Stimulated activated CD4-positive, alpha-beta T cell treated with anti-CD3 and anti-CD28 coated beads, Interleukin-15, amount 100 ng/mL, for 24 hours (primary cell): ENCODE results near the gene STIM1.
A peak's percentile ranks its signal among the peaks of the same experiment; 100 is the strongest.

ENCODE experiments used
- DNase-seq: peaks from one replicate; pipeline ENCODE4 v3.0.0-alpha.2; 2020

STIM1 gene

DNA sequence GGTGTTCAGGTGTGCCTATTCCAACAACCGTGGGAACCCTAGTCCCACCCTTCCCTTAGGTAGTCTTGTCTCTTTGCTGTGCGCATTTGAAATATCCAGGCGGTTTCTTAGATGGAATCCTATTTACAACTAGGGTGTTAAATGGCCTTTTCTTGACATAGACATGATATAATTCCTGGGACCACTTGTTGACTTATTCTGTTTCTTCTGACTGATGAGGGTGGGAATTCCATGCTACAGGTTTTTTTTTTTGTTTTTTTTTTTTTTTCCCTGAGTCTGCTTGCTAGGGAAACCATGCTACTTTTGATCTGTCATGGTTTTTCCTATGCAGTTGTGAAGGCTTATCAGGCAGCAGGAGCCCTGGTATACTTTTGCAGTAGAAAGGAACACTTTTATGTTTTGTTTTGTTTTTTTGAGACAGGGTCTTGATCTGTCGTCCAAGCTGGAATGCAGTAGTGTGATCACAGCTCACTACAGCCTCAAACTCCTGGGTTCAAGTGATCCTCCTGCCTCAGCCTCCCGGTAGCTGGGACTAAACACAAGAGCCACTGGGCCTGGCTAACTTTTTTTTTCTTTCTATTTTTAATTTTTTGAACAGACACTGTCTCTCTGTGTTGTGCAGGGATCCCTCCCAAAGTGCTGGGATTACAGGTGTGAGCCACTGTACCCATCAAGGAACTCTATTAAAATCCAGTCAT, 1.5 kb downstream of the STIM1 start:
- no peak for DNase-seq

DNA sequence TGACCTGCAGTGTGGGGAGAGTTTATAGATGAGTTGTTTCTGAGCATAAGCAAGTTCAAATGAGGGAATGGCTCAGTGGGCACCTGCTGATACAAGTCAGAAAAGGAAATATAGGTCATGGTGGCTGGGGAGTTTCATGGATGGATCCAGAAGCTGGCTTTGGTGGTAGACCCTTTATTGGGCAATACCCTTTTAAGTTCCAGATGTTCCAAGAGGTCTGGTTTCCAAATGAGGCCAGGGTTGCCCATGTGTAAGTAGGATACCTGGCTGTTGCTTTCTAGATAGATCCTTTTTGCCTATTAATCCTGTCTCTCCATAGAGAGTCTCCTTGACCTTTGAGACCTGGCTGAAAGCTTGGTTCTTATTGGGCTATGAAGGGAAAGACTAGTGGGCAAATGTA, 2.2 kb downstream of the STIM1 start:
- DNase-seq = no peak

DNA sequence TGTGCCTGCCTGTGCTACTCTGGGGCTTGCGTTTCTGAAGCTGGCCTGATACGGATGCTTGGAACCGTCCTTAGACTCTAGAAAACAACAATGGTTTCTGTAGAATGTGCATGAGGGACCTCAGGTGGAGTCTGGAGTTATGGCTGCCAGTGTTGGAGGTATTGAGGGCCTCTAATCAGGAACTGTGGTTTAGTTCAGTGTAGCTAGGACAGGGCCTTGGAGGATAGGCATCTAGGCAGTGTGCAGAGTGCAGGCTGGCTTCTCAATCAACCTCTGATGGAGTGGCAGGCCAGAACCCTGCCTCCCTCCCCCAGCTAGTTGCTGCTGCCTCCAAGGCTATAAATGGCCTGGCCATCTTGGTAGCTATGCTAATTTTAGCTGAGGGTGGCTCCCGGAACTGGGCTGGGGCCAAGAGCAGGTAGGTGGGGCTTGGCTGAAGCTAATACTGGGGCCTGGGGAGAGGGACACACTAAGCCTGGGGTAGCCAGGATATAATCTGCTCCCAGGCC, 4.0 kb downstream of the STIM1 start:
- peak; percentile 34 for DNase-seq

DNA sequence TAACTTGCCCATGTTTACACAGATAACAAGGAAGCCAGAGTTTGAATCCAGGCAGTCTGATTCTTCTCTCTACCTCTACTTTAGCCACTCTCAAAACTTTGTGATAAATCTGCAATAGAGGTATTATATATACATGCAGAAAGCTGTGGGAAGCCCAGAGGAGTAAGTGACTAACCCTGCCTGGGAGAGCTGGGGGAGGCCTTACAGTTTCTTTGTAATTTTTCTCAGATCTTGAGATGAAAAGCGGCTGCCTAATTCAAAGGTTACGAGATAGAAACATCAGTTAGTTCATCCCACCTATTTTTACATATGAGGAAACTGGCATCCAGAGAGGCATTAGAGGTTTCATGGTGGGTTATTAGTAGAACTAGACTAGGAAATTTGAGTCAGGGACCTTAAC, 4.9 kb downstream of the STIM1 start:
- peak; percentile 69 for DNase-seq

DNA sequence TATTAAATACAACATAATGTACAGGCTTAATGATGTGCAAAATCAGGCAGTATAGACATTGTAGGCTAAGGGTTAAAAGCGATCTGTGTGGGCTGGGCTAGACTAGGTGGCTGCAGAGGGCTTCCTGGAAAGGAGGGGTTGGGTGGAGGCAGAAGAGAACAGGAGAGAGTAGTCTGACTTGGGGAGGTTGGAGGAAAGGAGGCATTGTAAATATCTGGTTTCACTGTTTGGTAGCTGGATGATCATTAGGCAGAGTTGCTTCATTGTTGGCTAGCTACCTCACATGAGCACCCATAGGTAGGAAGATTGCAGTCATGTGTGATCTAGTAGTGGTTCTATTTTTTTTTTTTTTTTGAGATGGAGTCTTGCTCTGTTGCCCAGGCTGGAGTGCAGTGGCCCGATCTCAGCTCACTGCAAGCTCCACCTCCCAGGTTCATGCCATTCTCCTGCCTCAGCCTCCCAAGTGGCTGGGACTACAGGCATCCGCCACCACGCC, 5.5 kb downstream of the STIM1 start:
- peak; percentile 52 for DNase-seq

DNA sequence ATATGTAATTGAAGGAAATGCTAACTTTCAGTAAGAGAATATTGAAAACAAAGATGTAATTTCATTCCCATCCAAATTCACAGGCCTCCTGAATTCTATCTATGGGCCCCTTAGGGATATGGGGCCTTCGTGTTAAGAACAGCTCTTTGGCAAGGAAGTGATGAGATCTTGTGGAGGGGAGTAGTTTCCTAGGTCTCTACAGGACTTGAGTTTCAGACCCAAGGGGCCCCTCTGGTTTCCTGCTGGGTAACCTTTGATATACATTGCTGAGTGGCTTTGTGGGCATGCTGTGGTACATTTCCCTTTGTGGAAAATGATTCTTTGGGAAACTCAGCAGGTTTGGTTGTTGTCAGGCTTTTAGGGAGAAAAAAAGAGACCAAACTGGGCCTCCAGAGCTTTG, 6.2 kb downstream of the STIM1 start:
- DNase-seq = peak; percentile 51

DNA sequence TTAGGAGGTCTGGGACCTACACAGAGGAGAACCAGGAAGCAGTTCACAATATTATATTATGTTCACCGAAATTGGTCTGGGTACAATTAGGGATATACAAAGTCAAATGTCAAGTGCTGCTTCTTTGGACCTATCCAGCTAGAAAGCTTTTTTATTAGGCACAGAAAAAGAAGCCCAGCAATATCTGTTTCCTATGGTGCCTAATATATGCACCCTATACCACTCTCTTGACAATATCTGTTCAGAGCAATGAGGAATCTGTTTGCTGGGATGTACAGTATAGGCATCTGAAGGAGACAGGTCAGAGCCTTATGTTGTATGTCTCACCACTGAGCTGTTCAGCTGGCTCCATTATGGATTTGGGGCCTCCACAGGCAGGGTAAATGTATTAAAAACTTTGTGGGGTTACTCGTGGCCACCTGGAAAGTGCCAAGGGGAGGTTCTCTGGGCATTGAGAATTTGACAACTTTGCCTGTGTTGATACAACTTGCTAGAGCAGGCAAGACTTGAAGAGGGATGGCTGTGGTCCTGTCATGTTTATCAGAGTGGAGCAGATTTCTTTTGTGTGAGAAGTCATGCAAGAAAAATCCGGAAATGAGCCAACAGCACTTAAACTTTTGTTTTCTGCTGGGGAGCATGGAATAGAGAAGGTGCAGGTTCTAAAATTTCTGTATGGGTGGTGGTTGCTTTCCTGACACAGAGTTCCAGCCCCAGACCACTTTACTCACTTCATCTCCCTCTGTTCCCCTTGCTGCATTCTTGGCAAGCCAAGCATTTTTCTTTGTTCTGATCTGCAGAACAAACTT, 10.1 kb downstream of the STIM1 start:
- no peak for DNase-seq

DNA sequence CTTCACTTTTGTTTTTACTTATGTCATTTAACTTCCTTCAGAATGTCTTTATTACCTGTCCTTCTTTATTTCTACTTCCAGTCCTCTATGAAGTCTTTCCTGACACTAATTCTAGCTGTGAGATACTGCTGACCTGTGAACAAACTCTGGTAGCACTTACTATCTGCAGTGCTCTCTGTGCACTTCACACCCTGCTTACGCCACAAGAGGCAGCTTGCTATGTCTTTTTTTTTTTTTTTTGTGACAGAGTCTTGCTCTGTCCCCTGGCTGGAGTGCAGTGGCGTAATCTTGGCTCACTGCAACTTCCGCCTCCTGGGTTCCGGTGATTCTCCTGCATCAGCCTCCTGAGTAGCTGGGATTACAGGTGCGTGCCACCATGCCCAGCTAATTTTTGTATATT, 10.7 kb downstream of the STIM1 start:
- no peak for DNase-seq

DNA sequence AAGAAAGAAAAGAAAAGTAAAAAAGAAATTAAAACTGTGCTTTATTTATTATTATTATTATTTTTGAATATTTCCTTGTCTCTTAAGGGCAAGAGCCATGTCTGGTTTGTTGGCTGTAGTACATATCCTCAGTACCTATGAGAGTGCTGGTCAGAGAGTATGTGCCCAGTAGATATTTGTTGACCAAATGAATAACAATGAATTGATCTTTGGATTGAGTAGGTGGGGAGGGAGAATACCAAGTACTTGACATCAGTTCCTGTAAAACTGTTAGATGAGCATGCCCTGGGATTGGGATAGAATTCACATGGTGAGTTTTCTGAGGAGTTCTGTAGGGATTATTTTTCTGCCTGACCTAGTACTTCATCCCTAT, 11.4 kb downstream of the STIM1 start:
- DNase-seq = no peak

DNA sequence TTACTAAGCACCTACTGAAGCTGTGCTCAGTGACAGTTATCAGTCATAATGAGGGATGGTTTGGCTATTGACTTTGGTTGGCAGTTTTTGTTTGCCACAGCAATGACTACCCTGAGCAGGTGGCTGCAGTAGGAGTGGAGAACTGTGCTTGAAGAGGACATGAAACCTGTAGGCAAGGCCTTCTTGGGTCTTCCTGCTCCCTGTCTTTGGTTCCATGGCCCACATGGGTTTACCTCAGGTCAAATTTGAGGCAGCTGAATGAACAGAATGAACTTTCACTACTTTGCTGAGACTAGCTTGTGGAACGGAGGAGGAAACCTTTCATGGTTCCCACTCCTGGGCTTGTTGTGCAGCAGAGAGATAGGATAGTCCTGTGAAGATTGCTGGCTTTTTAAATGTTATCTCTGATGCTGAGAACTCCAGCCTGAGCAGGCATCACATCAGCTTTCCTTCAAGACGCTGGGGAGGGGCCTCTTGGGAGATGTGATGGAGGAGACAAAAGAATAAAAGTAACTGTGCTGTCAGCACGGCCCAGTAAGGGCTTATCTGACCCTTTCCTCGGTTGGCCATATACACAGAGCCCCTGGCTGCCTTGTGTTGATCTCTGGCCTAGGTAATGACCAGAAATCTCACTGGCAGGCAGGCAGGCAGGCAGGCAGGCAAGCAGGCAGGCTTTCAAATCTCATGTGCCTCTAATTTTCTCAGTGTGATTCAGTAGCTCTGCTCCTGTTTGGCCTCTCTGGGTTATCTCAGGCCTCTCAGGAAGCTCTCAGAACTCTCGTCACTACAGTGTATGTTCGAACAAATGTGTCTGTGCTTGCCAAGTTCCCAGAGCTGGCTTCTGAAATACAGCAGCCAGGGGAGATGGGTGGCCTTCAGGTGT, 12.0 kb downstream of the STIM1 start:
- peak; percentile 34 for DNase-seq

DNA sequence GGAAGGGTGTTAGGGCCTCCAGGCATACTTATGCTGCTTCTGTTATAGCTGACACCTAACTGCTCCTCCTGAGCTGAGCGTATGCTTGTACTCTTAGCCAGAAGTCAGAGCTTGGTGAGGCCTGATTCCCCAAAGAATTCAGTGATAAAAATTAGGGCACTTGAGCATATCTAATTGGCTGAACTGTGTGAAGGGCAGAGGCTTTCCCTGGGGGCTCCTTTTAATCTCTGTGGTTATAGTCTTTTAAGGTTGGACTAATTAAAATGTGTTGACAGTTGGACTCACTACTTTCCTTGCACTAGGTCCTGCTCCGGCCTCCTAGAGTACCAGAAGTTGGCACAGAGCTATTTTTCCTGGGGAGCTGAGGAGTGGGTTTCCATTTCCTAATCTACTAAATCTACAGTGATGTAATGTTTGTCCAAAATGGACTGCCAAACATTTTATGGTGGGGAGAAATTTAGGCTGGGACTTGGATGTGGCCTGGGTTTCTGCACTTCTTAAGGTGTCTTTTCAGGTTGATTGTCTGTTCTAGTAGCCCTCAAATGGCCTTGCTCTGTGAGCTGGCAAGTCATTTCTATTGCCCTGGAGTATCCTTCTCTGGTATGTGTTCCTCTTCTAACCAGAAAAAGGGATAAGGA, 18.4 kb downstream of the STIM1 start:
- no peak for DNase-seq

DNA sequence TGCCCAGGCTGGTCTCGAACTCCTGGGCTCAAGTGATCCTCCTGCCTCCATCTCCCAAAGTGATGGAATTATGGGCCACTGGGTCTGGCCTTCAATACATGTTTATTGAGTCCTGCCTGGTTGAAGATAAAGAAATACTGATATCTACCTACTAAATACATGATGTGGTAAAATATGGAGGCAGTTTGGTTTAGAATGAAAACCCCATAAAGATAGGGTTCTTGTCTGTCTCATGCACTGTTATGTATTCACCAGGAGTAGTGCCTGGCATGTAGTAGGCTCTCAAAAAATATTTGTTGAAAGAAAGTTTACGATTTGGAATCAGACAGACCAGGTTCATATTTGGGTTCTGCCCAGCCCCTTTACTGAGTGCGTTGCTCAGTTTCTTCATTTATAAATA, 21.1 kb downstream of the STIM1 start:
- DNase-seq = no peak

DNA sequence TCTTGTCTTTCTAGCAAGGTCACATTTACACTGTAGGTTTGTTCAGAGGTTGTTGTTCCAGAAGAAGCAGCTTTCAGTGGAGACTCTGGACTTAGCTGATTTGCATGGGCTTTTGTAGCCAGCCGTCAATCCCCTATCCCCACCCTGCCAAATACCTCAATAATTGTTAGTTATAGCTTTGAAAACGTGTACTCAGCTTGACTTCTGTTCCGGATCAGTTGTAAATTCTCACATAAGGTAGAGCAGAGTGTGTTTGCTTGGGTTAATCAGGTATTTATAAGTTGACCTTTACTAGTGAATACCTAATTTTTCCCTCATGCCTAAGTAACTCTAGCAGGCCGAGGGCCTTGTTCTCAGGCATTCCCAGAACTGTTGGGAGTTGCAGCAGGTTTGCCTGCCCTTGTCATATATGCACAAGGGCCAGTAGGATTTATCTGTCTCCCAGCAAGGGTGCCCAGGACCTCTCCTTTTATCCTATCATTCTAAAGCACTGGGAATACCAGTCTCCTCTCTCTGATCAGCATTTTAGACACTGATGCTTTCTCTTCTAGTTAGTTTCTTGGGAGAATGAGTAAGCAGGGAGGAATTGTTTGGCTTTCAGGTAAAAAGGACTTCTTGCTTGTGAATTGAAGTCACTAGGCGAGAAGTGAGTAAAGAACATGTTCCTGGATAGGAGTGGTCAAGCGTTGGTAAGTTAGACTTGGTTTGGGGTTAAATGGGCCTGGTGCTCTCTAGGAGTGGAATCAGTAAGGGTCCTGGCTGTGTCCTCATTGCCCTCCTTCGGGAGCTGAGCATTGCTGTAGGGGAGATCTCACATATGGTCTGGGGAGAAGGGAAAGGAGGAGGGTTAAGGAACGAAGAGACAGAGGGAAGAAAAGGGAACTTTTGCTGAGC, 22.1 kb downstream of the STIM1 start:
- DNase-seq = no peak

DNA sequence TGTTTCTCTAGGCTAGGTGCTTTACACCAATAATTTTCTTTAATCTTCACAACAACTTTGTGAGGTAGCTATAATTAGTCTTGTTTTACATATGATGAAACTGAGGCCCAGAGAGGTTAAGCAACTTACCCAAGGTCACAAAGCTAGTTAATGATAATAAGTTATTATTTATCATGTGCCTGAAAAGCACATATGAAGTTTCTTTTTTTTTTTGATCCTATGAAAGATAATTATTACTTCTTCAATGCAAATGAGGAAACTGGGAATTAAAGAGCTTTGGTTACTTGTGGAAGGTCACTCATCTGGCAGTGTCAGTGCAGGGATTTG, 22.8 kb downstream of the STIM1 start:
- DNase-seq = no peak

DNA sequence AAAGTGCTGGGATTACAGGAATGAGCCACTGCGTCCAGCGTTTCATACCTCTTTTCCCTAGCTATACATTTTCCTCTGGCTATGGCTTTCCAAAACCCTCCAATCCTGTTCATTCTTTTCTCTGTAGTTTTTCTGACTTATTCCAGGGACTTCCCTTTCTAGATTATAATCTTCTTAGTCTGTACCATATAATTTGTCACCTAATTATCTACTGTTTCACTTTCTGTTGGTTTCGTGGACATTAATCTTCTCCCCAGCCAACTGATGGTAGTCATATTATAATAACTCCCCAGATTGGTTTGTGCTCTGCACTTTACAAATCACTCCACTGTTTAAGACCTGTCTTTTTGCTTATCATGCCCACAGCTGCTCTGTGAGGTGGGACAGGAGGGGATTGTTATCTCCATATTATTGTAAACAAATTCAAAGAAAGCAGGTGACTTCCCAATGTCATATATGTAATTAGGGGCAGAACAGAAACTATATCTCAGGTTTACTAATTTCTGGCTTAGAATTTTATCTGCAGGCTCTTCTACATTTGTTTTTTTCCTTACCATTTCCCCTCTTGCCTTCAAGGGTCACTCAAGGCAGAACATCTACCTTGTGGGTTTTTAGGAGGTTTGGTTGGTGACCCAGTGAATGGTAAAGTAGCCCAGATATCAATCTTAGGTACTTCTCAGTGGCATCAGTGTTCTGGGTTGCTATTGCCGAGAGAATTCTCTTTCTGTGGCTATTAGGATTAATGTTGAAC, 23.9 kb downstream of the STIM1 start:
- no peak for DNase-seq

DNA sequence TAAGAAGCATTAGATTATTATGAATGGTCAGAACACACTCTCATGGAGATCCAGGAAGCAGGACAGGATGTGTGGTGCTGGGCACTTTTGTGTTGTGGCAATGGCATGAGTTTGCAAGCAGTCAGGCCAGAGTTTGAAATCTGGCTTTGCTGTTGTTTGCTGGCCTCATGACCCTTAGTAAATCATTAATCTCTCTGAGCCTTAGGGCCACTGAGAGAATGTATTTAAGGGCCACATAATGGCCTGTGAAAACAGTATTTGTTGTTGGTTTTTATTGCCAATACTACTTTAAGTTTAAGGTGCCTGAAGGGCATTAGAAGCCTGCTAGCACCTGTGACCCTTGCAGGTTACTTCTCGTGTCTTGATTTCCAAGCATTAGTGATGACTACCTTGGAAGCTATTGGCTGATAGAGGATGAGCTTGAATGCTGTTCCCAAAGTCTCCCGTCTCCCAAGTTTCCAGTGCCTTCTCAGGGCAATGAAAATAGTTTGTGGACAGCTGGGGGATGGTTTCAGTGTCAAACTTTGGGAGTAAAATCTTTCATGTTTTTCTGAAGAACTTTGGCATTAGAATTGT, 24.6 kb downstream of the STIM1 start:
- DNase-seq = no peak

DNA sequence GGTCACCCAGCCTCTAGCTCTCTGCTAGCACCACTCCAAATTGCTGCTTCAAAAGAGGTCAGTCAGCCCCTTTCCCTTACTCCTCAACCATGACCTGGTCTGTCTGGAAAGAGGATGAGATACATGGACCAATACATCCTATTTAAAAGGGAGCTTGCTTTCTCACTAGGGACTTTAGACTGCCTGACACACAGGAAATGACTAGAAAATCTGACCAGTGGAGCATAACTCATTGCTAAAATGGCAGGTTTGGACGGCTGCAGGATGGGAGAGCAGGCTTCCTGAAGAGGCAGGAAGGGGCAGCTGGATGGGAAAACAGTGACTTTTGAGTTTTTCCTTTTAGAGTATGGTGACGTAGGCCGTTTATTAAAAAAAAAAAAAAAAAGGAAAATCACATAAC, 25.3 kb downstream of the STIM1 start:
- no peak for DNase-seq

DNA sequence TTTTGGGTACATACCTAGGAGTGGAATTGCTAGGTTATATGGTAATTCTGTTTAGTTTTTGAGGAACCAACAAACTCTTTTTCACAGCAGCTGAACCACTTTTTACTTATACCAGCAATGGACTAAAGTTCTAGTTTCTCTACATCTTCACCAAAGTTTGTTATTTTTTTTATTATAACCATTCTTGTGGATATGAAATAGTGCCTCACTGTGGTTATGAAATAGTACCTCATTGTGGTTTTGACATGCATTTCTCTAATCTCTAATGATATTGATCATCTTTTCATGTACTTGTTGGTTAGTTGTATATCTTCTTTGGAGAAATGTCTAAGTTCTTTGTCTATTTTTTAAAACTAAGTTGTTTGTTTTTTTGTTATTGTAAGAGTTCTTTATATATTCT, 27.2 kb downstream of the STIM1 start:
- DNase-seq = no peak

DNA sequence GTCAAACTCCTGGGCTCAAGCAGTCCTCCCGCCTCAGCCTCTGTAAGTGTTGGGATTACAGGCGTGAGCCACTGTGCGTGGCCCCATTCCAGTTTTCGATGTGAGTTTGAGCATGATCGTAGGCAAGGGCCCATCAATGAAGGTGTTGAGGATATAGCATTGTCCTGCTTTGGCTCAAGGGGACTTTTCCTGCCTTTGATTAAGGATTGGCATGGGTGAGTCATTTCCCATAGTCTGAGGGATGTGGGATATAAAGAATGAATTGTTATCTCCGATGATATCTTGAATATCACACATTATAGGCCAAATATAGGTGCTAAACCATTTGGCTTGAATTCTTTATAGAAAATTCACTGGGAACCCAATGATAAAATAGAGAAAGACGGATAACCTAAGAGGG, 30.4 kb downstream of the STIM1 start:
- no peak for DNase-seq

DNA sequence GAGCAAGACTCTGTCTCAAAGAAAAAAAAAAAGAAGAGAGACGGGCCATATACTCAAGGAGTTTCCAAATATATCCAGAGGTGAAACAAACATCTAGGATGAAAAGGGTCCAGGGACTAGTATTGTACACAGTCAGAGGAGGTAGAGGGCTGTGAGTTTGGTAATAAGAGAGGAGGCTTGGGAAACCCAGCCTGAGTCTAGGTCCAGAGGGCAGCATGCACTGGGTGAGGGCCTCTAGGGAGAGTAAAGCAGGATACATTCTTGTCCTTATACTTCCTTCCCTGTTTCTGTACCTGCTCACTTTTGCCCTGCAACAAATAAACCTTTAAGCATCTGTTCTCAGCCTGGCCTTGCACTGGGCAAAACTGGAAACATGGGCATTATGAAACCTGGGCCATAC, 31.5 kb downstream of the STIM1 start:
- no peak for DNase-seq

DNA sequence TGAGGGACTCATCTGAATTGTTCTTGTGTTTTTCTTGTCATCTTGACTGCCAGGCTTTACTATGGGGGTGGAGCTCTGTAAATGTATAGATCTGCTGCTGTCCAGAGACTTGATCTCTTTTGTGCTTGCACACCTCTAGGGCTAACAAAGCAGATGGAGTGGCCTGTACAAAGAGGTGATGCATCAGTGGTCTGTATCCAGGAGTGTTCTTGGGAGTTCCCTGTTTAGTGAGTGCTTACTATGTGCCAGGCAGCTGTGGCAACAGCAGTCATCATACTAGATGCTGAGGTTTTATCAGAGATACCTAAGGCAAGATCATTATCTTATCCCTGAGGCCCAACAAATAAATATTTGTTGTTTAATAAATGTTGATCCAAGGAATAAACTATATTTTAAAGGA, 33.4 kb downstream of the STIM1 start:
- DNase-seq = no peak
